Esophagus squamous epithelium (tissue), 5 donors: Measurements from ENCODE around the gene NCOA1. TPM values are rescaled to one million over a fixed set of nuclear protein-coding genes. Genes with fewer than 3 reads are reported as not detected.

Source experiments
- DNase-seq: peaks from one replicate; lab custom pipeline; 2025; lab: John Stamatoyannopoulos, UW
- H3K27ac ChIP-seq, 4 donors: fragments of 200-600 bp; sonication (generic); one replicate each; pipeline ENCODE4 v1.5.1; 2016 to 2019; ENCODE audit warnings: mild to moderate bottlenecking in 1 of 4
- H3K27me3 ChIP-seq, 4 donors: fragments of 200-600 bp; sonication (generic); 1 replicate in 3 of 4; 2 replicates in 1 of 4; pipeline versions ENCODE4 v1.5.1 to v1.6.0; 2017 to 2021; ENCODE audit warnings: antibody characterized with exemption in 1 of 4
- H3K36me3 ChIP-seq, 3 donors: fragments of 200-600 bp; sonication (generic); one replicate each; pipeline ENCODE4 v1.5.1; 2016 to 2019
- H3K4me1 ChIP-seq, 3 donors: fragments of 200-600 bp; sonication (generic); one replicate each; pipeline ENCODE4 v1.5.1; 2017 to 2019
- H3K4me3 ChIP-seq, 4 donors: fragments of 200-600 bp; sonication (generic); 1 replicate in 3 of 4; 2 replicates in 1 of 4; pipeline ENCODE4 v1.5.1; 2016 to 2019; ENCODE audit warnings: mild to moderate bottlenecking in 2 of 4, moderate library complexity in 1 of 4
- H3K9me3 ChIP-seq, 3 donors: fragments of 200-600 bp; sonication (generic); one replicate each; pipeline ENCODE4 v1.5.1; 2016 to 2019
- POLR2A ChIP-seq, 4 donors: fragments of 450-650 bp; IDR thresholded peaks; one replicate each; pipeline ENCODE4 v1.6.1; 2017; ENCODE audit warnings: antibody characterized with exemption in 4 of 4, mild to moderate bottlenecking in 4 of 4, moderate library complexity in 3 of 4
- WGBS, 2 donors: methylation state at CpG; one replicate each; pipeline ENCODE4 v1.1.5; 2018; 5-methylcytosine and 5-hydroxymethylcytosine counted together
- intact Hi-C: fragments of 100-400 bp; cut with DNase I; formaldehyde crosslinking; loops from one replicate; pipeline ENCODE4 v1.15.0; 2022
- total RNA-seq, 4 donors: library from RNA; depleted of rRNA; stranded (reverse); fragments of >200 nt; gene quantifications; one replicate each; pipeline ENCODE4 v1.1.0, GENCODE V29; 2016
- TF ChIP-seq, protein P1 (sequence below), 6 experiments: fragments of 450-650 bp in 4 of 6; fragments of 200-600 bp in 2 of 6; sonication (generic) in 2 of 6; IDR thresholded peaks; one replicate each; pipeline ENCODE4 v1.5.1; 2016 to 2019; ENCODE audit warnings: antibody characterized with exemption in 6 of 6, mild to moderate bottlenecking in 4 of 6, moderate library complexity in 4 of 6
- donor health status: DM: yes; HTN: yes; CAD: no.

NCOA1 gene
- total RNA-seq, 4 donors from 2014 or later = 21.3 to 45.4 (median 32.9) TPM

DNA sequence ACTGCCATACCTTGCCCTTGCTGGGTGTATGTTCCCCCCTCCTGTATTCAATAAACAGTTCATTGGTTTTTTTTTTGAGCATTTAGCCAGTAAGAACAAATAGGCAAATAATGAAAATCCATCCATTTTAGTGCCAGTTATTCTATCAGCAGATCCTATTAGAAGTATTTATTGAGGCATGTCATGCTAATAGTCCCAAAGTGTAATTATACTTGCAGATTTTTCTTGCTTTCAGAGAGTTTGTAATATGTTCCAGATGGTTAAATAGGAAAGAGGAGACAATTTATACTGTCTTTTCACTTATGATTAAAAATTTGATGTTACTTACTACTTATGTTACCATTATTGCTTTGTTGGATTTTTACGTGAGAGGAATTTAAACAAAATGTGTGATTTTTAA lies 127.6 kb downstream of the NCOA1 start:
- Histone ChIP-seq H3K4me1 (peaks cover 0 to 34% (median 11%) of the 10 kb centered on the region in 3 donors), H3K9me3 (no peaks in the 10 kb centered on the region), H3K27me3 (no peaks in the 10 kb centered on the region), H3K4me3 (no peak overlapping the region), H3K36me3 (no peaks in the 10 kb centered on the region), H3K27ac (no peak overlapping the region)
- DNase-seq = no peak
- no peak for TF ChIP-seq POLR2A (IDR thresholded peaks at IDR 0.05)
- TF ChIP-seq, protein P1, sequence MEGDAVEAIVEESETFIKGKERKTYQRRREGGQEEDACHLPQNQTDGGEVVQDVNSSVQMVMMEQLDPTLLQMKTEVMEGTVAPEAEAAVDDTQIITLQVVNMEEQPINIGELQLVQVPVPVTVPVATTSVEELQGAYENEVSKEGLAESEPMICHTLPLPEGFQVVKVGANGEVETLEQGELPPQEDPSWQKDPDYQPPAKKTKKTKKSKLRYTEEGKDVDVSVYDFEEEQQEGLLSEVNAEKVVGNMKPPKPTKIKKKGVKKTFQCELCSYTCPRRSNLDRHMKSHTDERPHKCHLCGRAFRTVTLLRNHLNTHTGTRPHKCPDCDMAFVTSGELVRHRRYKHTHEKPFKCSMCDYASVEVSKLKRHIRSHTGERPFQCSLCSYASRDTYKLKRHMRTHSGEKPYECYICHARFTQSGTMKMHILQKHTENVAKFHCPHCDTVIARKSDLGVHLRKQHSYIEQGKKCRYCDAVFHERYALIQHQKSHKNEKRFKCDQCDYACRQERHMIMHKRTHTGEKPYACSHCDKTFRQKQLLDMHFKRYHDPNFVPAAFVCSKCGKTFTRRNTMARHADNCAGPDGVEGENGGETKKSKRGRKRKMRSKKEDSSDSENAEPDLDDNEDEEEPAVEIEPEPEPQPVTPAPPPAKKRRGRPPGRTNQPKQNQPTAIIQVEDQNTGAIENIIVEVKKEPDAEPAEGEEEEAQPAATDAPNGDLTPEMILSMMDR (IDR thresholded peaks at IDR 0.05) = no peak
- intact Hi-C loops = no loop called here
- 84 to 97% methylated on average over 1 of the region's 1 CpG for WGBS, 2 donors

DNA sequence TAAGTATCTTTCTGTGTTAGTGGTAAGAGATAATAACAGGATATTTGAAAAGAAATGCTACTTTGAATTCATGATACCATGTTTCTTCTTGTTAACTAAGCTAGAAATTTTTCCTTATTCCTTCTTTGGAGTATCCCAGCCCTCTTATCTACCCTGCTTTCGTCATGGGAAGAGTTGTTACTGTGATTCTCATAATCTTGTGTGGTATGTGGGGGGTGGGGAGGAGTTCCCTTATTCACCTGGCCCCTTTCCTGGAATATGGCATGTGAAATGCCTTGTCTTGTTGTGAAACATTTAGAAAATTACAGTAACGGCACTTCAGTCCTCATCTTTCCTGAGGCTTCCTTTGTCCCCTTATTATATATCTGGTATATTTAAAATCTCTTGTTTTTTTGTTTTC lies 129.9 kb downstream of the NCOA1 start:
- no peaks in the 10 kb centered on the region for H3K27me3 ChIP-seq
- no peak for TF ChIP-seq POLR2A (IDR thresholded peaks at IDR 0.05)
- TF ChIP-seq, protein P1 (IDR thresholded peaks at IDR 0.05) = no peak
- intact Hi-C loops = no loop called here
- no peaks in the 10 kb centered on the region for H3K9me3 ChIP-seq
- H3K36me3 ChIP-seq = no peaks in the 10 kb centered on the region
- H3K4me1 ChIP-seq = peaks cover 0 to 33% (median 4%) of the 10 kb centered on the region in 3 donors
- H3K4me3 ChIP-seq = no peak overlapping the region
- DNase-seq = no peak
- H3K27ac ChIP-seq = no peak overlapping the region
- 90 to 94% methylated on average over 2 of the region's 2 CpGs for WGBS, 2 donors

DNA sequence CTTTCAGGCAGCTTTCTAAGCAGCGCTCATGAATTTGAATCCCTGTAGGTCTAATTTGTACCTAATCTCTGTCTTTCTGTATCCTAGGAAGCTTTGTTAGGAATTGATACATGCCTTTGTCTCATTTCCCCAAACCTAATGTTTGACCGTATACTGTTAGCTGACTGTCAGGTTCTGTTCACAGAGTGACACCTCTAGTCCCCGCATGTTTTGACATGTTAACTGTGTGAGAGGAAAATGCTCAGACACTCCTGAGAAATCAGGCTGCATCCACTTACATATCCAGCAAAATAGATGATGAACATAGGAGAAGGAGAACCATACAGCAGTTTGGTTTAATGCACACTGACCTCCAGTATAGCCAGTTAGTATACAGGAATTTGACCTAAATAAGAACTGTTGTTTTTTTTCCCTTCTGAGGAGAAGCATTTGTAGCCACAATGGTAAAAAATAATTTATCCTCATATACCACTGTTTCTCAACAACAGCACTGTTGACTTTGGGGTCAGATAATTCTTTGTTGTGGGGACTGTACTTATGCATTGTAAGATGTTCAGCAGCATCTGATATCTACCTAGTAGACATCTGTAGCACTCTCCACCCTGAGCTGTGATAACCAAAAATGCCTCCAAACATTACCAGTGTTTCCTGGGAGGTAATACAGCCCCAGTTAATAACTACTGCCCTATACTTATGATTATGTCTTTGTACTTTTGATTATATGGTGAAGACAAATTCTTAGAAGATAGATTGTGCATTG lies 130.9 kb downstream of the NCOA1 start:
- intact Hi-C loops = no loop called here
- H3K27ac ChIP-seq = no peak overlapping the region
- DNase-seq = no peak
- no peak overlapping the region for H3K4me3 ChIP-seq
- no peak for TF ChIP-seq POLR2A (IDR thresholded peaks at IDR 0.05)
- TF ChIP-seq, protein P1 (IDR thresholded peaks at IDR 0.05) = no peak
- 31 to 53% methylated on average over 2 of the region's 3 CpGs for WGBS, 2 donors
- no peaks in the 10 kb centered on the region for H3K36me3 ChIP-seq
- peaks cover 0 to 37% (median 4%) of the 10 kb centered on the region in 3 donors for H3K4me1 ChIP-seq
- H3K27me3 ChIP-seq = no peaks in the 10 kb centered on the region
- H3K9me3 ChIP-seq = no peaks in the 10 kb centered on the region

DNA sequence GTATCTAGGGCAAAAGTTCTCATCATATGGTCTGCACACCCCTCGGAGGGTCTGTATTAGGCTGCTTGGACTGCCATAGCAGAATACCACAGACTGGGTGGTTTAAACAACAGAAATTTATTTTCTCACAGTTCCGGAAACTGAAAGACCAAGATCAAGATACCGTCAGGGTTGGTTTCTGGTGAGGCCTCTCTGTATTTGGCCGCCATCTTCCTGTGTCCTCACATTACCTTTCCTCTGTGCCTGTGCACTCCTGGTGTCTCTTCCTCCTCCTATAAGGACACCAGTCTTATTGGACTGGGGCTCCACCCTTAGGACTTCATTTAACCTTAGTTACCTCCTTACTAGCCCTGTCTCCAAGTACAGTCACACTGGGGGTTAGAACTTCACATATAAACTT lies 132.5 kb downstream of the NCOA1 start:
- intact Hi-C loops = no loop called here

DNA sequence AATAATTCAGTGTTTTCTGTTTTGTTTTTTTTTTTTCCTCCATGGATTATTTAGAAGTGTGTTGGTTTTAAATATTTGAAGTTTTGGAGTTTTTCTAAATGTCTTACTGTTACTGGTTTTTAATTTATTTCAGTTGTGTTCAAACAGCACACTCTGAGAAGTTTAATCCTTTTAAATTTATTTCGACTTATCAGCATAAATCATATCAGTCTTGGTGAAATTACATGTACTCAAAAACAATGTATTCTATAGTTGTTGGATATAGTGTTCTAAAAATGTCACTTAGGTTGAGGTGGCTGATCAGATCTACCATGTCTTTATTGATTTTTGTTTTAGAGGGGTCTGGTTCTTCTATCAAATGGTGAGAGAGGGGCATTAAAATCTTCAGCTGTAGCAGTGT lies 134.7 kb downstream of the NCOA1 start:
- Histone ChIP-seq H3K36me3 (no peaks in the 10 kb centered on the region), H3K4me3 (no peak overlapping the region), H3K27ac (no peak overlapping the region), H3K27me3 (no peaks in the 10 kb centered on the region), H3K4me1 (peaks cover 0 to 31% (median 4%) of the 10 kb centered on the region in 3 donors), H3K9me3 (no peaks in the 10 kb centered on the region)
- DNase-seq = no peak
- WGBS, 2 donors = 67 to 81% methylated on average over 1 of the region's 1 CpG
- TF ChIP-seq, protein P1 (IDR thresholded peaks at IDR 0.05) = no peak
- no peak for TF ChIP-seq POLR2A (IDR thresholded peaks at IDR 0.05)
- intact Hi-C loops = no loop called here

More for the DNA sequence above, 132.5 kb downstream of the NCOA1 start:
- Histone ChIP-seq H3K4me1 (peaks cover 0 to 31% (median 4%) of the 10 kb centered on the region in 3 donors), H3K36me3 (no peaks in the 10 kb centered on the region), H3K27ac (no peak overlapping the region), H3K27me3 (no peaks in the 10 kb centered on the region), H3K9me3 (no peaks in the 10 kb centered on the region), H3K4me3 (no peak overlapping the region)
- 95 to 100% methylated on average over 4 of the region's 4 CpGs for WGBS, 2 donors
- no peak for TF ChIP-seq POLR2A (IDR thresholded peaks at IDR 0.05)
- TF ChIP-seq, protein P1 (IDR thresholded peaks at IDR 0.05) = no peak
- DNase-seq = no peak
